Femur (tissue), 1 donor: ENCODE results near the gene ZNF695.

Experiments
- DNase-seq: peaks from one replicate; pipeline ENCODE4 v3.0.0-alpha.2; 2017

The ZNF695 gene

DNA sequence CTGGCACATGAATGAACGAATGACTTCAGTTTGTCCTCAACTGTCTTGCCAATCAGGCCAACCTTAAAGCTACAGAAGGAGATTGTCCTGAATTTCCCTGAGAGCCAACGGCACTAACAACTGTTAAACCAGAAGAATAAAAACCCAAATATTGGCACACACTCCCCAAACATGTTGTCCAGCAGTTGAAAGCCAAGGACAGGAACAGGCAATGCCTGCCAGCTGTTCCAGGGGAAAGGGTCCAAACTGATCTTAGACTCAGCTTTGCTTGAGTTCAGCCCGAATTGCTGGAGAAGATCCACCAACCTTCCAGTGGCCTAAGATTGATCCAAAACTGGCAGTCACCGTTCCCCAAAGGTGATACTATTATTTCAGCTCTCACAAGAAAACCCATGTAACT is 53.7 kb downstream of the ZNF695 start:
- DNase-seq: no peak

DNA sequence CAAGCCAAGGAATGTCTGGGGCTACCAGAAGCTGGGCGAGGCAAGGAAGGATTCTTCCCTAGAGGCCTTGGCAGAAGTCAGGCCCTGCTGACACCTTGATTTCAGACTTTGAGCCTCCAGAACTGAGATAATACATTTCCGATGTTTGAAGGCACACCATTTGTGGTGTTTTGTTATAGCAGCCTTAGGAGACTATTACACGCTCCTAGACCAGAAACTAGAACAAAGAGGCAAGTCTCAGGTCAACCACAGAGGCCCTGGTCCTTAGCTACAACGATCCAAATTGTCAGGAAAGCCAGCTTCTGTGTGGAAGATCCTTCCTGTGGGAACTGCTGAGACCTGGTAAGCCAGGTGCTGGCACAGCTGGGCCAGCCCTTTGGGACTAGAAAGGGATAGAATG is 56.4 kb downstream of the ZNF695 start:
- no peak for DNase-seq

DNA sequence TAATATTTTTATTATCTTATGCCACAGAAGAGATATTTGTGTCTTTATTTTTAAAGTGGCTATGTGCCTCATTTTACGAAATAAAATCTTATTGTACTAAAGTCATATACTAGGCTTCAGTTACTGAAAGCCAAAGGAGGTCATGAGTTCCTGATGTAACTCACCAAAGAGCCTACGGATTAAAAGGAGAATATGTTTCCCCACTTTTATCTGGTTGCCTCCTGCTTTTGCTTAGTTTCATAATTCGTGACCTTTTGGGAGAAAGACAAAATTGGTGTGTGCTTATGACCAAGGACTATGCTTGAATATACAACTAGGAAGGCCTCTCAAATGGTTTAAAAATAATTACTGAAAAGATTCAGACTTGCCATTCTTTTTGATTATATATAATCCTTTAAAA is 57.9 kb downstream of the ZNF695 start:
- DNase-seq: no peak

DNA sequence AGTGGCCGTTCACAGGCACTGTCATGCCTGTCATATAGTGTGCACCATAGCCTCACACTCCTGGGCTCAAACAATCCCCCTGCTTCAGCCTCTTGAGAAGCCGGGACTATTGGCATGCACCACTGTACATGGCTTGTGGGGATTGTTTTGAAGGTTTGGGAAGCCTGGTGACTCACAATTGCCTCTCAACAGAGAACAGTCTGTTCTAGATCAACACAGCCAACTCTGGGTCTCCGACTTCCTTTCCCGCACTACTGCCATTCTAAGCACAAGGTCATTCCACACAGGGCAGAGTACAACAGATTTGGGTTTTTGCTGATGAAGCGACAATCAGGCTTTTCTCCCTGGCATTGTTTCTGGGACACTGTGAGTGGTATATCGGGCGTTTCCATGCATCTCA is 60.6 kb downstream of the ZNF695 start:
- DNase-seq: no peak

DNA sequence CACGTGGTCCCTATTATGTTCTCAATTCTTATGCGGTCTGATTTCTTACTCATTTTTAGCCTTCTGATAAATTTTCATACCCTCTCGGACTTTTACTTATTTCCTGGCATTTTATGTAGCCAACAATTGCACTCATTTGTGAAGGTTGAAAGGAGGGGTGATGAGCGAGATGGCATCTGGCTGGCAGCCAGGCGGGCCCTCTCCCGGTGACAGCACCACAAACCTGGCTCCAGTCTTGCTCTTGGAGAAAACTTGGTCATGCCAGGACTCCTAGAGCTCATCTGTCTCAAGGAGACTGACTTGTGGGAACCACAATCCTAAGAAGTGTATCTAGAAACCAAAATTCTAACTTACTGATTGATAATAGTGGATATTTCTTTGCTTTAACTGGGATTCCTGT is 61.5 kb downstream of the ZNF695 start:
- DNase-seq: no peak
